HUES64 (cell line): Measurements from ENCODE around the gene OBSCN.

Source experiments
- H3K27ac ChIP-seq: 2 replicates; pipeline ENCODE4 v1.7.0; 2013; ENCODE audit warnings: low read depth, low read length, inconsistent platforms
- H3K27me3 ChIP-seq: 2 replicates; pipeline ENCODE4 v1.6.1; 2013; ENCODE audit warnings: mild to moderate bottlenecking, low read length; ENCODE audit not compliant: insufficient read depth
- H3K36me3 ChIP-seq: 2 replicates; pipeline ENCODE4 v1.6.1; 2013; ENCODE audit warnings: mild to moderate bottlenecking, low read length; ENCODE audit not compliant: insufficient read depth
- H3K4me1 ChIP-seq: 2 replicates; pipeline ENCODE4 v1.6.1; 2013; ENCODE audit warnings: mild to moderate bottlenecking, low read length, moderate library complexity; ENCODE audit not compliant: insufficient read depth
- H3K4me3 ChIP-seq: 2 replicates; pipeline ENCODE4 v1.5.1; 2013; ENCODE audit warnings: mild to moderate bottlenecking, low read length, moderate library complexity
- H3K9ac ChIP-seq: 2 replicates; pipeline ENCODE4 v1.6.1; 2013; ENCODE audit warnings: mild to moderate bottlenecking, low read depth, low read length
- H3K9me3 ChIP-seq: 2 replicates; pipeline ENCODE4 v1.6.1; 2013; ENCODE audit warnings: low read depth, low read length; ENCODE audit not compliant: insufficient read depth
- WGBS: fragments of 150-250, 120-280 bp; methylation state at CpG from one replicate; pipeline ENCODE4 v1.1.7; 2013; ENCODE audit warnings: missing lambda C conversion rate; 5-methylcytosine and 5-hydroxymethylcytosine counted together

Gene OBSCN

DNA sequence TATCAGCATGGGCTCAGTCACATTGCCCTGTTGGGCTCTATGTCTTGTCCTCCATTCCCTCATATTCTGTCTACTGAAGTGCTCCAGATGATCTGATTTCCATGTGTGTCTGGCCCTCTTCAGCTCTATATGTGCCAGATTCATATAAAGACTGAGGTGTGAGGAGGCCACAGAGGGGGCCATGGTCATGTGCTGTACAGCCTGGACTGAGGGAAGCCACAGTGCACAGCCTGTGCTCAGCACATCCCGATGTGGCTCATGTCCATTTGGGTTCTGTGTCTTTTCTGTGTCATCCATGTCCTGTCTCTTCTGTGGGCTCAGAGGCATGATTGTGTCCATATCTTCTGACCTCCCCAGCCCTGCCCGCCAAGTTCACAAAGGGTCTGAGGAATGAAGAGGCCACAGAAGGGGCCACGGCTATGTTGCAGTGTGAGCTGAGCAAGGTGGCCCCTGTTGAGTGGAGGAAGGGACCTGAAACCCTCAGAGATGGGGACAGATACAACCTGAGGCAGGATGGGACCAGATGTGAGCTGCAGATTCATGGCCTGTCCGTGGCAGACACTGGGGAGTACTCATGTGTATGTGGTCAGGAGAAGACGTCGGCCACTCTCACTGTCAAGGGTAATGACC is 97.0 kb downstream of the OBSCN start:
- Histone ChIP-seq H3K9ac (no peak overlapping the region), H3K27ac (no peak overlapping the region), H3K4me1 (no peaks in the 10 kb centered on the region), H3K4me3 (no peak overlapping the region), H3K27me3 (no peaks in the 10 kb centered on the region), H3K9me3 (peaks cover 30% of the 10 kb centered on the region), H3K36me3 (peaks cover 36% of the 10 kb centered on the region)
- 96% methylated on average over 6 of the region's 6 CpGs for WGBS

DNA sequence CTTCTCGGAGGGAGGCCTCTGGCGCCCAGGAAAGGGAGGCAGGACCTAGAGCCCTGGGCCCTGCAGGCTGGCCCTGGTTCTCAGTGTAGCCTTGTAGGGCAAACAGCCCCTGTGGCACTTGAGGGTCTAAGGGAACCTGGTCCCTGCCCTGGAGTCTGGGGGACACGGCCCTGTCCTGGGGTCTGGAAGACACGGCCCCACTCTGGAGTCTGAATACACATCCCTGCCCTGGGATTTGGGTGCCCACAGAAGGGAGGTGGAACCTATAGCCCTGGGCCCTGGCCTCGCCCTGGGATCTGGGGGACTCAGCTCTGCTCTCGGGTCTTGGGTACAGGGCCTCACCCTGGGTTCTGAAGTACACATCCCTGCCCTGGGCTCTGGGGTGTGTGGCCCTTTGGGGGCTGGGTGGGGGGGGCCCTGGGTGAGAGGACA is 97.9 kb downstream of the OBSCN start:
- H3K4me1 ChIP-seq: no peaks in the 10 kb centered on the region
- peaks cover 28% of the 10 kb centered on the region; the same call in 1 of the 2 replicates for H3K36me3 ChIP-seq
- WGBS: 92% methylated on average over 6 of the region's 6 CpGs
- no peaks in the 10 kb centered on the region for H3K27me3 ChIP-seq
- no peak overlapping the region for H3K9ac ChIP-seq
- H3K27ac ChIP-seq: no peak overlapping the region
- peaks cover 22% of the 10 kb centered on the region for H3K9me3 ChIP-seq
- no peak overlapping the region for H3K4me3 ChIP-seq

- Histone ChIP-seq H3K9me3 (peaks cover 14% of the 10 kb centered on the region), H3K27me3 (no peaks in the 10 kb centered on the region), H3K9ac (no peak overlapping the region), H3K4me3 (no peak overlapping the region), H3K36me3 (peaks cover 21% of the 10 kb centered on the region; the same call in 1 of the 2 replicates), H3K4me1 (no peaks in the 10 kb centered on the region), H3K27ac (no peak overlapping the region)
- WGBS: 93% methylated on average over 35 of the region's 35 CpGs
Observed at GRCh38 chr1:228306275-228307217, 98.7 kb downstream of the OBSCN start.

GRCh38 chr1:228307218-228308023 is 99.6 kb downstream of the OBSCN start:
- WGBS: 93% methylated on average over 22 of the region's 22 CpGs
- H3K9me3 ChIP-seq: peaks cover 5% of the 10 kb centered on the region
- H3K4me1 ChIP-seq: no peaks in the 10 kb centered on the region

DNA sequence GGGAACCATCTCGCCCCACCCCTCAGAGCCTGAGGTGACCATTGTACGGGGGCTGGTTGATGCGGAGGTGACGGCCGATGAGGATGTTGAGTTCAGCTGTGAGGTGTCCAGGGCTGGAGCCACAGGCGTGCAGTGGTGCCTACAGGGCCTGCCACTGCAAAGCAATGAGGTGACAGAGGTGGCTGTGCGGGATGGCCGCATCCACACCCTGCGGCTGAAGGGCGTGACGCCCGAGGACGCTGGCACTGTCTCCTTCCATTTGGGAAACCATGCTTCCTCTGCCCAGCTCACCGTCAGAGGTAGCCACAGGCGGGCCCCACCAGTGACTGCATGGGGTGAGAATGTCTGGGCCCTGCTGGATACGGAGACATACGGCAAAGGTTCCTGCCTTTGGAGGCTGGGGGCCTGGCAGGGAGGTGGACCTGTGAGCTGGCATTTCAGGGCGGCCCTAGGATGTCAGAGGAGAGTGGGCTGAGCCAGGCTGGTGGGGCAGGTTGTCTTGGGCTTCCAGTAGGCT is 100.3 kb downstream of the OBSCN start:
- Histone ChIP-seq H3K27ac (no peak overlapping the region), H3K4me1 (no peaks in the 10 kb centered on the region), H3K4me3 (no peak overlapping the region), H3K27me3 (no peaks in the 10 kb centered on the region), H3K9me3 (no peaks in the 10 kb centered on the region), H3K9ac (no peak overlapping the region), H3K36me3 (peaks cover 16% of the 10 kb centered on the region; the same call in 1 of the 2 replicates)
- WGBS: 95% methylated on average over 18 of the region's 18 CpGs

More at GRCh38 chr1:228307218-228308023, 99.6 kb downstream of the OBSCN start:
- Histone ChIP-seq H3K27me3 (no peaks in the 10 kb centered on the region), H3K4me3 (no peak overlapping the region), H3K27ac (no peak overlapping the region), H3K9ac (no peak overlapping the region), H3K36me3 (peaks cover 22% of the 10 kb centered on the region; the same call in 1 of the 2 replicates)

DNA sequence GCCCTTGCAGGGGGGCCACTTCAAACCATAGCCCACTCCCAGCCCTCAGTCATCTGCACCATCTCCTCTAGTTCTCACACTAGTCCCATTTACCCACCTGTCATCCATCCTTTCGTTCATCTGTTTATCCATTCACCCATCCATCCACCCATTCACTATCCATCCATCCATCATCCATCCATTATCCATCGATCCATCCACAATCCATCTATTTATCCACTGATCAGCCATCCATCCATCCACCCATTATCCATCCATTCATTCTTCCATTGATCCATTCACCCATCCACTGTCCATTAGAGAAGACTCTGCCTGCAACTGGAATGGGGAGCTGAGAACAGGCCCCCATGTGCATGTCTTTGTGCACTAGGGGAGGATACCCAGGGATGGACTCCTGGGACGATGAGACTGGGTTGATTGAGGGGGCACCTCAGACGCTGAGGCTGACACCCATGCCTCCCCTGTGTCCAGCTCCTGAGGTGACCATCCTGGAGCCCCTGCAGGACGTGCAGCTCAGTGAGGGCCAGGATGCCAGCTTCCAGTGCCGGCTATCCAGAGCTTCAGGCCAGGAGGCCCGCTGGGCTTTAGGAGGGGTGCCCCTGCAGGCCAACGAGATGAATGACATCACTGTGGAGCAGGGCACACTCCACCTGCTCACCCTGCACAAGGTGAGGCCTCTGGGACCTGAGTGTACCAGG is 100.9 kb downstream of the OBSCN start:
- H3K36me3 ChIP-seq: peaks cover 11% of the 10 kb centered on the region; the same call in 1 of the 2 replicates
- WGBS: 82% methylated on average over 8 of the region's 8 CpGs
- H3K9me3 ChIP-seq: no peaks in the 10 kb centered on the region
- no peak overlapping the region for H3K9ac ChIP-seq
- no peak overlapping the region for H3K27ac ChIP-seq
- no peaks in the 10 kb centered on the region for H3K4me1 ChIP-seq
- H3K27me3 ChIP-seq: no peaks in the 10 kb centered on the region
- no peak overlapping the region for H3K4me3 ChIP-seq

- H3K27me3 ChIP-seq: no peaks in the 10 kb centered on the region
- H3K4me3 ChIP-seq: no peak overlapping the region
- 92% methylated on average over 8 of the region's 8 CpGs for WGBS
Observed at GRCh38 chr1:228309326-228310067, 101.7 kb downstream of the OBSCN start.

DNA sequence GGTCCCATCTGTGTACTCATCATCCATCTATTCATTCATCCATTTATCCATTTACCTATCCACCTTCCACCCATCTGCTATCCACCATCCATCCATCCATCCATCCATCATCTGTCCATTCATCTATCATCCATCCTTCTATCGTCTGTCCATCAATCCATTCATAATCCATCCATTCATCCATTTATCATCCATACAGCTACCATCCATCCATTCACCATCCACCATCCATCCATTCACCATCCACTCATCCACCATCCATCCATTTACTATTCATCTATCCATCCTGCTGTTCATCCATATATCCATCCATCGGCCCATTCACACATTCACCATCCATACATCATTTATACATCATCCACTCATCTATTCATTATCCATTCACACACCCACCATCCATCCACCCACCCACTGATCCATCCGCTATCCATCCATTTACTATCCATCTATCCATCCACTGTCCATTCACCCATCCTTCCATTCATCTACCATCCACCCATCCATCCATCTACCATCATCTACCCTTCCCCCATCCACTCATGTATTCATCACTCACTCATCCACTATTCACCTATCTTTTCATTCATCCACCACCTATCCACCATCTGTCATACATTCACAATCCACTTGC is 102.4 kb downstream of the OBSCN start:
- H3K9ac ChIP-seq: no peak overlapping the region
- H3K4me3 ChIP-seq: no peak overlapping the region
- 94% methylated on average over 3 of the region's 3 CpGs for WGBS
- H3K27ac ChIP-seq: no peak overlapping the region
- no peaks in the 10 kb centered on the region for H3K27me3 ChIP-seq
- no peaks in the 10 kb centered on the region for H3K9me3 ChIP-seq
- no peaks in the 10 kb centered on the region for H3K4me1 ChIP-seq
- H3K36me3 ChIP-seq: peaks cover 2% of the 10 kb centered on the region; the same call in 1 of the 2 replicates

More at GRCh38 chr1:228309326-228310067, 101.7 kb downstream of the OBSCN start:
- Histone ChIP-seq H3K9me3 (no peaks in the 10 kb centered on the region), H3K36me3 (peaks cover 5% of the 10 kb centered on the region; the same call in 1 of the 2 replicates), H3K27ac (no peak overlapping the region), H3K4me1 (no peaks in the 10 kb centered on the region), H3K9ac (no peak overlapping the region)

GRCh38 chr1:228311091-228311490 is 103.2 kb downstream of the OBSCN start:
- H3K4me1 ChIP-seq: no peaks in the 10 kb centered on the region
- peaks cover 2% of the 10 kb centered on the region; the same call in 1 of the 2 replicates for H3K36me3 ChIP-seq
- H3K9ac ChIP-seq: no peak overlapping the region
- H3K27me3 ChIP-seq: no peaks in the 10 kb centered on the region
- H3K27ac ChIP-seq: no peak overlapping the region
- no peaks in the 10 kb centered on the region for H3K9me3 ChIP-seq
- H3K4me3 ChIP-seq: no peak overlapping the region
- WGBS: 99% methylated on average over 3 of the region's 3 CpGs
